GM19193 (cell line): ENCODE measurements around the gene NDUFS7.

Experiments used
- POLR2A ChIP-seq: IDR thresholded peaks from 4 replicates; pipeline ENCODE4 v1.6.1; 2011; ENCODE audit not compliant: insufficient read depth, insufficient read length; ENCODE audit errors: extremely low read depth

Gene NDUFS7

DNA sequence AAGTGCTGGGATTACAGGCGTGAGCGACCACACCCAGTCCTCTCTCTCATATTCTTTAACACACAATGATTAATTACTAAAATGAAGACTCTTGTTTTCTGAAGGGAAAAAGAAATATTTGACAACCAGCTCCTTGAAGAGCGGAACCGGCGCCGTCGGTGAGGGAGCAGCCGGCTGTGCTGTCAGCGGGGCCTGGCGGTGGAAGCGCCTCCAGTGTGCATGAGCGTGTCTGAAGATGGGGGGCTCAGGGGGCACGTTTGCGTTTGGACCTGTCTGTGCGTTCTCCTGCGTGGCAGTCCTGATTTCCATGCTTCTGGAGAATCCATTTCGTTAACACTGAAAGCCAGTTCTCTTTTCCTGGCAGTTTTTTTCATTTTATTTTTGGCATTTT, 7.3 kb upstream of the NDUFS7 start:
- TF ChIP-seq POLR2A = no peak

DNA sequence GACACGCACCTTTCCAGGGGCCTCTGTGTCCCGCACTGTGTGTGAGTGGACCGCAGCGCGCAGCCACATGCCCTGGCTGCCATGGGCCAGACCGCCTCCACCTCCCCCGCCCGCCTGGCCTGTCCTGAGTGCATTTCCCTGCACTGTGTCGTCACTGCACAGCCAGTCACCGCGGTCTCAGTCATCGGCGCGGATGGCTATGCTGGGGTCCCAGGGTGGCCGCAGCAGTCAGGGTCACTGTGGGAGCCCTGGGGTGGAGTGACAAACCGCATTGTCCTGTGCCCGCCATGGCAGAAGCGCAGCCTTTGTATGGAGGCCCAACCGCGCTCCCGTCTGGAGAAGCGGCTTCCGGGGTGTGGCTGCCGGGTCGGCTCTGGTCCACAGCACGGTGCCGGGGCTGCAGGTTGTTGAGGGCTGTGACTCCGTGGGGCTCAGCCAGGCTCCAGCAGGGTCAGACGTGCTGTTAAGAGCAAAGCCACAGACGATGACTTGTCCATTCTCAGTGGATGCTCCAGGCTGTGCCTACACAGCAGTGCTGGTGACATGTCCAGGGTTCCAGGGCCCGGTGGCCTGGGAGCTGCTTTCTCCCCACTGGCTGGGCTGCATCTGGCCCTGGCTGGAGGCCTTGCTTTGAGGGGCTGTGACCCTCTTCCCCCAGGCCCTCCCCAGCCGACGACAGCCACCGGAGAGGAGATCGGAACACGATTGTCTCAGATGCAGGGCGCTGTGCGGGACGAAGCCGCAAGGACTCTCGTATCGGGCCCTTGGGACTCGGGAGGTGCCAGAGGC, 6.3 kb upstream of the NDUFS7 start:
- no peak for TF ChIP-seq POLR2A

DNA sequence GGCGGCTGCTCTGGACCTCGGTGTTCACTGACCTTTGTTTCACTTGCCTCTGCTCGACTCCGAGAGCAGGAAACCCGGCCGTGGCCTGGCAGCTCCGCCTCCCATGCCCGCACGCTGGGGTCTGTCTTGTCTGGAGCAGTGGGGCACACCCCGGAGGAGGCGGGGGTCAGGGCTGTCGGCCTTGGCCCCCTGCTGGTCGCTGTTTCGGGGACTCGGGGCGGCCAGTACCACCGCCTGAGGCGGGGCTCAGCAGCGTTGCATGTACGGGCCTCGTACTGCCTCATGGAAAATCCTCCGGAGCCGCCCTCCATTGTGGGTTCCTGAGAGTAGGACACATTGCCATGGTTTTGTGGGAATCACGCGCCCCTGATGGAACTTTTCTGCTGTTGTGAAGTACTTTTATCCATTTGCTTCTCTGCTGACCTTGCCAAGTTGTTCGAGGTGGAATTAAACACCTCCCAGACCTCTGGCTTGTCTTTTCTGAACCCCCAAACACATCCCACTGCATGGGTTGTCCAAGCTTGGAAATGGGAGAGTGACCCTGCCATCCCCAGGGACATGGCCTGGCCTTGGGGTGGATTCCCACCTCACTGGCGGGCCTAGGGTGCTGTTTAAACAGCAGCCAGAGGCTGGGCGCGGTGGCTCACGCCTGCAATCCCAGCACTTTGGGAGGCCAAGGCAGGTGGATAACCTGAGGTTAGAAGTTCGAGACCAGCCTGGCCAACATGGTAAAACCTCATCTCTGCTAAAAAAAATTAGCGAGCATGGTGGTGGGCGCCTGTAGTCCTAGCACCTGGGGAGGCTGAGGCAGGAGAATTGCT, 5.5 kb upstream of the NDUFS7 start:
- TF ChIP-seq POLR2A = no peak

GRCh38 chr19:1379126-1379905, 4.4 kb upstream of the NDUFS7 start:
- no peak for TF ChIP-seq POLR2A

DNA sequence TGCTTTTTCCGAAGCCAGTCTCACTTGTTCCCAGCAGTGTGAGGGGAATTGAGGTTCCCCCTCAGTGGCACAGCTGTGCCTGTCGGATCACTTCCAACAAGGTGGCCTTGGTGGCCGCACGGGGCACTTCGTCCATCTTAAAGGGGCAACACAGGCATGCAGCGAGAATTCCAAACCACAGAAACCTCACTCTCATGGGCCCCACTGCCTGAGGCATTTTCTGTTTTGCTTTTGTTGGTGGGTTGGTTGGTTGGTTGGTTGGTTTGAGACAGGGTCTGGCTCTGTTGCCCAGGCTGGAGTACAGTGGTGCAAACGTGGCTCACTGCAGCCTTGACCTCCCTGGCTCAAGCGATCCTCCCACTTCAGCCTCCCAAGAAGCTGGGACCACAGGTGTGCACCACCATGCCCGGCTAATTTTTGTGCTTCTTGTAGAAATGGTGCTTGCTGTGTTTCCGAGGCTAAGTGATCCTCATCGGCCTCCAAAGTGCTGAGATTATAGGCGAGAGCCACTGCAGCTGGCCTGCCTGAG, 3.7 kb upstream of the NDUFS7 start:
- no peak for TF ChIP-seq POLR2A

GRCh38 chr19:1382250-1382649, 1.5 kb upstream of the NDUFS7 start:
- no peak for TF ChIP-seq POLR2A

DNA sequence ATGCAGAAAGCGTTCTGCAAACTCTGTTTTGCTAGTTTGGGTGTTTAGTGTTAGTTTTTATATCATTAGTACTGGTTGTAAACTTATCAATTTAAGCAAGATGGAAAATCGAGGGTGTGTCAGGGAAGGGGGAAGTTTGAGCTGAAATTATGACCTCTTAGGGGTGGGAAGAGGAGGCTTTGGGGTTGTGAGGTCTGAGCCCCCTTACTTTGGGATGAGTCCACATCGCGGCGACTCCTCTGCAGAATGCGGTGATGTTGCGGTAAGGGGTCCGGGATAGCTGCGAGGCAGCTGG, 743 bp upstream of the NDUFS7 start:
- no peak for TF ChIP-seq POLR2A

- no peak for TF ChIP-seq POLR2A
Observed at GRCh38 chr19:1384085-1384462, 367 bp downstream of the NDUFS7 start.

- TF ChIP-seq POLR2A = no peak
Observed at GRCh38 chr19:1384478-1385110, 887 bp downstream of the NDUFS7 start.

DNA sequence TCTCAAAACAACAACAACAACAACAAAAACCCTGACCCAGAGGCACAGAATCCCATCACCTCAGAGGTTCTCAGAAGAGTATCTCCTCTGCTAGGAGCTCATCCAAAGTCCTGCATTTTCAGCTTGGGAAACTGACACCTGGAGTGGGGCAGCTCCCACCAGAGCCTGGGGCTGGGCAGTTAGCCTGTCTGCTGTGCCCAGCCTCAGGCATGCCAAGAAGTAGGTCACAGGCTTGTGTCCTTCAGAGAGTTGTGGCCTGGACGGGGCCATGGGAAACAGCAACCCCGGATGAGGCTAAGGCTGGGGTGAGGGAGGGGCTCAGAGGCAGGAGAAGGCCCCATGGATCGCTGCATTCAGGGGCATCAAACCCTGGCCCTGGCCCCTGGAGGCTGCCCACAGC, 2.1 kb downstream of the NDUFS7 start:
- no peak for TF ChIP-seq POLR2A

DNA sequence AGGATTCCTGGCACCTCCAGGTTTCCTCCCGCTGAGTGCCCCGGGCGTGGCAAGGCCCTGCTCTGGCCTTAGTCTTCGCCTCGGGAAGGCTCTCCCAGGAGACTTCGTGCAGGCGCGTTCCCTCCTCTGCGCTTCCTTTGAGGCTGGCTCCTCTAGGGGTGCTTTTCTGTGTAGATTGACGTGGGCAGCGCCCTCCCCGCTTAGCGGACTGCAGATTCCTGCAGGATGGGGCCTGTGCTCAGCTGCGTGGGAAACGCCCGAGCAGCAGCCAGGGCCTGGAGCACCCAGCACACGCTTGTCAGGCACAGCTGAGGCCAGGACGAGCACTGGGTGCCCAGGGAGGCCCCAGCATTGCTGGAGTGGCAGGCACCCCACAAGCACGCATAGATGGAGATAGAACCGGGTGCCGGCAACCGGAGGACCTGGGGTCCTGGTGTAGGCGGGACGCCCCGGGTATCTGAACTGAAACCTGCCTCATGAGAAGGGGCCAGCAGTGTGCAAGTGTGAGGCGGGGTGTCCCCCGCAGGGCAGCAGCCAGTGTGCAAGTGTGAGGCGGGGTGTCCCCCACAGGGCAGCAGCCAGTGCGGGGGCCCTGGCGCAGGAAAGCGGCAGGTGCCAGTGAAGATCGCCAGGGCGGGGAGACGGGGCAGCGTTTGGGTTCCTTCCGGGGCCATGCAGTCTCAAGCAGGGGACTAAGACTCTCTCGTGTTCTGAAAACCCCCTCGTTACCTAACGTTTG, 3.4 kb downstream of the NDUFS7 start:
- no peak for TF ChIP-seq POLR2A

DNA sequence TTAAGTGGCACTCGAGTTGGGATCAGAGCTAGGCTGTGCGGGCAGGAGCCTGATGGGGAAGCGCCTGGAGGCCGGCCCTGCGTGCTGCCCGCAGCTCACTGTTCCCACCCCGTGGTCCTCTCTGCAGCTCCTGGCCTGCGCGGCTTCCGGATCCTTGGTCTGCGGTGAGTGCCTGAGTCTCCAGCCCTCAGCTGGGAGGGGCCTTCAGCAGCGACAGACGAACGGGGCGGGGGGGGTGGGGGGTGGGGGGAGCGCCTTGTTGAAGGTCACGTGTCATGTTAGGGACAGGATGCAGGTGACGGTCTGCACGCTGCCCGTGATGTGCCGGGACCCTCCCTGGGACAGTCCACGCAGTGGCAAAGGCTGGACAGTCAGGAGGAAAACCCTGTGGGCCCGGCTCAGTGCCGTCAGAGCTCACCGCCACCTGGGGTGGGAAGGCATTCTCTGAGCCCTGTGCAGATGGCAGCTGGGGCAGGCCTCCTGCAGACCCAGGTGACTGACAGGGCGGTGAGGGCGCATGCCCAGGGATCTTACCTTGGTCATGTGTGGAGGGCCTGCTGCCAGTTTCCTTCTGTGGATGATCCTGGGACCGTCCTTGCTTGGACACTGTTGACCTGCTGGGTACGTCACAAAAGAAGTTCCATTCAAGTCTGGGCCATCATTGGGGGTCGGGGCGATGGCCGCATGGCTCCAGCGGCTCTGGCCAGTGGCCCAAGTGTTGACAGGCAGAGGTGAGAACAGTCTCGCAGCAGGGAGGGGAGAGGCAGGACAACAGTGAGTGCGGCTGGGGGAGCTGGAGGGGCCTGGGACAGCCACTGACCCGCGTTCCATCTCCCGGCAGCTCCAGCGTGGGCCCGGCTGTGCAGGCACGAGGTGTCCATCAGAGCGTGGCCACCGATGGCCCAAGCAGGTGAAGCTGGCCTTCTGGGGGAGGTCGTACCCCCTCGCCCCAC, 4.3 kb downstream of the NDUFS7 start:
- no peak for TF ChIP-seq POLR2A

DNA sequence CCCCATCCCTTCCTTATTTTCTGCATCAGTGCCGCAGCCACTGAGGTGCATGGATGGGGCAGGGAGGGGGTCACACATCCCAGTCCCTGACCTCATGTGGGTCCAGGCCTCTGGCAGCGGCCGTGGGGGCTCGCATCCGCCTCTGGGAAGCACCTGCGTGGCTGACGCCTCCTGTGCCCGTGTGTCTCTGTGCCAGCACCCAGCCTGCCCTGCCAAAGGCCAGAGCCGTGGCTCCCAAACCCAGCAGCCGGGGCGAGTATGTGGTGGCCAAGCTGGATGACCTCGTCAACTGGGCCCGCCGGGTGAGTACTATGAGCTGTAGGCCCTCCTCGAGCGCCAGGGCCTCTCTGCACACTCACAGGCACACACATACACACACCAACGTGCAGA, 4.9 kb downstream of the NDUFS7 start:
- TF ChIP-seq POLR2A = no peak
